ENCODE measurements around the gene ANOS1. TPM values are rescaled to one million over a fixed set of nuclear protein-coding genes. Genes with fewer than 3 reads are reported as not detected.

ANOS1 gene
- total and polyA plus RNA-seq, 2 of the 13 experiments (the other 11 are each of a cell fraction or from before 2014, with no cell fraction given) = not detected

- TF ChIP-seq HNF1A (IDR thresholded peaks at IDR 0.05; ENCODE audit: low read depth) (no peak), HNF1A (CRISPR knock-in tag; IDR thresholded peaks at IDR 0.05; ENCODE audit: borderline replicate concordance) (no peak), ZSCAN29 (CRISPR knock-in tag; conservative IDR thresholded peaks at IDR 0.05) (no peak)
Measured at GRCh38 chrX:8576821-8577220, 155.1 kb downstream of the ANOS1 start (continued).

GRCh38 chrX:8565729-8566128, 166.2 kb downstream of the ANOS1 start:
- FAIRE-seq = no peak
- H3K4me3 ChIP-seq (replicated peaks in 1 of 3; ENCODE audit: insufficient read depth in 1 of 3, low read depth in 2 of 3, low read length in 3 of 3) = no peak overlapping the region

More at GRCh38 chrX:8565729-8566128, 166.2 kb downstream of the ANOS1 start:
- no TSS peak for BruUV-seq (replicated peaks)
- Histone ChIP-seq H3K4me2 (ENCODE audit: low read depth, low read length) (no peak overlapping the region), H3K9me3 (ENCODE audit: low read length) (no peaks in the 10 kb centered on the region), H3K9ac (ENCODE audit: insufficient read depth, low read depth, low read length) (no peak overlapping the region), H3K27ac (ENCODE audit: extremely low read length, insufficient read depth, low read length) (no peak overlapping the region), H3K27me3 (ENCODE audit: control insufficient read depth in 1 of 2, insufficient read depth in 2 of 2, low read length in 2 of 2) (no peaks in the 10 kb centered on the region), H3K36me3 (replicated peaks in 1 of 2; ENCODE audit: control insufficient read depth in 1 of 2, insufficient read depth in 2 of 2, low read length in 2 of 2) (no peaks in the 10 kb centered on the region), H2AFZ (ENCODE audit: low read length) (no peak overlapping the region), H3K4me1 (ENCODE audit: insufficient read depth, low read length) (no peaks in the 10 kb centered on the region), H3K79me2 (ENCODE audit: insufficient read depth, low read length) (no peaks in the 10 kb centered on the region), H4K20me1 (ENCODE audit: insufficient read depth, low read length) (no peaks in the 10 kb centered on the region)
- TF ChIP-seq ZNF24 (IDR thresholded peaks at IDR 0.05) = no peak
- no peak for TF ChIP-seq SRSF1 (optimal IDR thresholded peaks at IDR 0.05; ENCODE audit: low read depth, low read length)
- TF ChIP-seq RFX5 (IDR thresholded peaks at IDR 0.05; ENCODE audit: low read depth, low read length) = no peak
- no peak for TF ChIP-seq HDAC2 (CRISPR knock-in tag; IDR thresholded peaks at IDR 0.05)
- no peak for TF ChIP-seq TARDBP (CRISPR knock-in tag; IDR thresholded peaks at IDR 0.05)
- DNase-seq (ENCODE audit: low spot score) (no peak), ATAC-seq (no peak)
- in situ Hi-C loops (cut with HindIII; ENCODE audit: extremely low pct_ligation_motif_present, low pct_unique_long_range_greater_than_20kb) (no loop called here), intact Hi-C loops (cut with micrococcal nuclease; ENCODE audit: unreplicated experiment) (no loop called here)
- WGBS (ENCODE audit: low lambda C conversion rate) = 25% methylated on average over 4 of the region's 8 CpGs
- ChIA-PET CTCF (ENCODE audit: low intra/inter-chr PET ratio, low total read pairs) (no interaction called here), POLR2A (no interaction called here)

All from HepG2 (cell line).